Erythroblast (primary cell): ENCODE measurements around the gene MYH10.

Source experiments
- GATA1 ChIP-seq: IDR thresholded peaks from 2 replicates; pipeline ENCODE4 v1.6.1; 2011; ENCODE audit warnings: low read depth, mild to moderate bottlenecking, control low read depth, low read length, moderate library complexity
- POLR2A ChIP-seq: IDR thresholded peaks from 2 replicates; pipeline ENCODE4 v1.6.1; 2011; ENCODE audit warnings: mild to moderate bottlenecking, low read length

DNA sequence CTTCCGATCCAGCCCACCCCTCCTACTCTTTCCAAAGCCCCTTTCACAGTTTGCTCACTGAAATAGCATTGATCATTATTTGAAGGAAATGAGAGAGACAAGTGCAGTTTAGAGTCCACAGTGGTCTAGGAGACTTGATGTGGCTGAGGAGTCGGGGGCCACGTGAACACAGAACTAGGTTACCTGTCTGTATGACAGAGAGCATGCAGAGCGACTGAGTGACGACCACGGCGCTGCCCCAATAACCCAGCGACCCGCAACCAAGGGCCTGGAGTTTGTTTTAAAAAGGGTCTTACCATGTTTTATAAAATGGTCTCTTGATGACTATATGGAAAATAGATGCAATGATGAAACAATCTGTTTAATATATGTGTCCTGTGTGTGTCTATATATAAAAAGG lies 155.3 kb downstream of the MYH10 start:
- TF ChIP-seq POLR2A (no peak), GATA1 (no peak)
